Tibial artery (tissue), 4 donors: ENCODE measurements around the gene FRMD8.
A peak's percentile ranks its signal among the peaks of the same experiment; 100 is the strongest.
"Not testable (repeated sequence)": the region's sequence is repeated elsewhere in the genome, so short reads cannot be mapped to it uniquely, and the experiment has no call there.

ENCODE experiments used
- DNase-seq, 2 donors: peaks; one replicate each; pipeline ENCODE4 v3.0.0-alpha.2; 2019
- H3K27ac ChIP-seq, 2 donors: fragments of 200-600 bp; sonication (generic) in 1 of 2; 1 replicate in 1 of 2; 2 replicates in 1 of 2; pipeline ENCODE4 v1.5.1; 2018 to 2019; ENCODE audit warnings: mild to moderate bottlenecking in 1 of 2
- H3K27me3 ChIP-seq, 2 donors: fragments of 200-600 bp; sonication (generic) in 1 of 2; one replicate each; pipeline versions ENCODE4 v1.5.1 to v1.6.0; 2016 to 2019
- H3K36me3 ChIP-seq, 3 donors: fragments of 200-600 bp; sonication (generic) in 2 of 3; one replicate each; pipeline ENCODE4 v1.5.1; 2016 to 2019; ENCODE audit warnings: mild to moderate bottlenecking in 2 of 3
- H3K4me1 ChIP-seq, 4 donors: fragments of 200-600 bp; sonication (generic) in 2 of 4; 1 replicate in 3 of 4; 2 replicates in 1 of 4; pipeline ENCODE4 v1.5.1; 2016 to 2019
- H3K4me3 ChIP-seq, 2 donors: fragments of 200-600 bp; sonication (generic) in 1 of 2; 1 replicate in 1 of 2; 2 replicates in 1 of 2; pipeline ENCODE4 v1.5.1; 2018 to 2019; ENCODE audit warnings: mild to moderate bottlenecking in 2 of 2
- H3K9me3 ChIP-seq, 3 donors: fragments of 200-600 bp; sonication (generic) in 1 of 3; one replicate each; pipeline ENCODE4 v1.5.1; 2016 to 2019
- intact Hi-C: fragments of 100-400 bp; cut with DNase I; formaldehyde crosslinking; loops from one replicate; pipeline ENCODE4 v1.15.0; 2023; ENCODE audit warnings: low total_unique reads
- TF ChIP-seq, protein P1 (sequence below), 2 experiments: fragments of 200-600 bp in 1 of 2; fragments of 450-650 bp in 1 of 2; IDR thresholded peaks; one replicate each; pipeline ENCODE4 v1.5.1; 2017 to 2019; ENCODE audit warnings: antibody characterized with exemption in 2 of 2, mild to moderate bottlenecking in 1 of 2, moderate library complexity in 1 of 2

The FRMD8 gene

GRCh38 chr11:65404210-65404609 lies 17.8 kb downstream of the FRMD8 start:
- intact Hi-C loops = no loop called here
- H3K4me3 ChIP-seq = no peak overlapping the region
- peaks cover 49 to 97% (median 75%) of the 10 kb centered on the region in 3 donors for H3K36me3 ChIP-seq
- no peaks in the 10 kb centered on the region for H3K4me1 ChIP-seq
- TF ChIP-seq, protein P1, sequence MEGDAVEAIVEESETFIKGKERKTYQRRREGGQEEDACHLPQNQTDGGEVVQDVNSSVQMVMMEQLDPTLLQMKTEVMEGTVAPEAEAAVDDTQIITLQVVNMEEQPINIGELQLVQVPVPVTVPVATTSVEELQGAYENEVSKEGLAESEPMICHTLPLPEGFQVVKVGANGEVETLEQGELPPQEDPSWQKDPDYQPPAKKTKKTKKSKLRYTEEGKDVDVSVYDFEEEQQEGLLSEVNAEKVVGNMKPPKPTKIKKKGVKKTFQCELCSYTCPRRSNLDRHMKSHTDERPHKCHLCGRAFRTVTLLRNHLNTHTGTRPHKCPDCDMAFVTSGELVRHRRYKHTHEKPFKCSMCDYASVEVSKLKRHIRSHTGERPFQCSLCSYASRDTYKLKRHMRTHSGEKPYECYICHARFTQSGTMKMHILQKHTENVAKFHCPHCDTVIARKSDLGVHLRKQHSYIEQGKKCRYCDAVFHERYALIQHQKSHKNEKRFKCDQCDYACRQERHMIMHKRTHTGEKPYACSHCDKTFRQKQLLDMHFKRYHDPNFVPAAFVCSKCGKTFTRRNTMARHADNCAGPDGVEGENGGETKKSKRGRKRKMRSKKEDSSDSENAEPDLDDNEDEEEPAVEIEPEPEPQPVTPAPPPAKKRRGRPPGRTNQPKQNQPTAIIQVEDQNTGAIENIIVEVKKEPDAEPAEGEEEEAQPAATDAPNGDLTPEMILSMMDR (IDR thresholded peaks at IDR 0.05) = no peak
- no peaks in the 10 kb centered on the region for H3K9me3 ChIP-seq
- H3K27me3 ChIP-seq = no peaks in the 10 kb centered on the region
- DNase-seq = no peak
- H3K27ac ChIP-seq = no peak overlapping the region

GRCh38 chr11:65404638-65405339 lies 18.4 kb downstream of the FRMD8 start:
- no peaks in the 10 kb centered on the region for H3K4me1 ChIP-seq
- no peak for DNase-seq
- H3K9me3 ChIP-seq = no peaks in the 10 kb centered on the region
- no peaks in the 10 kb centered on the region for H3K27me3 ChIP-seq
- H3K4me3 ChIP-seq = no peak overlapping the region
- intact Hi-C loops = no loop called here
- TF ChIP-seq, protein P1 (IDR thresholded peaks at IDR 0.05) = no peak
- peaks cover 49 to 97% (median 75%) of the 10 kb centered on the region in 3 donors for H3K36me3 ChIP-seq
- H3K27ac ChIP-seq = no peak overlapping the region

DNA sequence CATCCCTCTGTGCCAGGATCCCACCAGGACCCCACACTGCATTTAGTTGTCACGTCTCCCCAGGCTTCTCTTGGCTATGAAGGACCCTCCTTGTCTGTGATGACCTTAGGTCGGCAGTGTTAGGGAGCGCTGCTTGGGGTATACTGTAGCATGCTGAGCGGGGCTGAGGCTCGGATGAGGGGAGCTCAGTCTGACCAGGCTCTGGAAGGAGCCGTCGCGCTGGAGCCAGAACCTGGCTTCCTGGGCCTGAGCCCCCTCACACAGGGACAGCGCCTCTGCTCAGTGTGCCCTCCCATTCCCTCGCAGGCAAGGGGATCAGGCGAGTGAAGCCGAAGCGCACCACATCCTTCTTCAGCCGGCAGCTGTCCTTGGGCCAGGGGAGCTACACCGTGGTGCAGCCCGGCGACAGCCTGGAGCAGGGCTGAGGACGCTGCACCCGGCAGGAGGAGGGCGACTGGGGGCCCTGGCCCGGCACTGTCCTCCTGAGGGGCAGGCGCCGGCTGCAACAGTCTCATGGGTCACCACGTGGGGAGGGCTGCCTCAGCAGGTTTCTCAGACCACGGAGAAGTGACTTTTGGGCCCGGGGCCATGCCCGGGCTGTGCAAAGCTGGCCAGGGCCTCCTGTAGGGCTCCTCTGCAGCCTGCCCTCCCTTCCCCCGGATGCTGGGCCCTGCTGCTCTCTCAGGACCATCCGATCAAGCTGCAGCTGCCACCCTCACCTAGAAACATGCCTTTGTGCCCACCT lies 24.7 kb downstream of the FRMD8 start:
- no peak overlapping the region for H3K4me3 ChIP-seq
- H3K4me1 ChIP-seq = peaks cover 0 to 4% (median 4%) of the 10 kb centered on the region in 4 donors
- intact Hi-C loops = no loop called here
- TF ChIP-seq, protein P1 (IDR thresholded peaks at IDR 0.05) = no peak
- H3K36me3 ChIP-seq = peaks cover 45 to 69% (median 63%) of the 10 kb centered on the region in 3 donors
- no peaks in the 10 kb centered on the region for H3K27me3 ChIP-seq
- DNase-seq = peak in 1 of 2 donors; percentile 54
- no peaks in the 10 kb centered on the region for H3K9me3 ChIP-seq
- H3K27ac ChIP-seq = no peak overlapping the region

DNA sequence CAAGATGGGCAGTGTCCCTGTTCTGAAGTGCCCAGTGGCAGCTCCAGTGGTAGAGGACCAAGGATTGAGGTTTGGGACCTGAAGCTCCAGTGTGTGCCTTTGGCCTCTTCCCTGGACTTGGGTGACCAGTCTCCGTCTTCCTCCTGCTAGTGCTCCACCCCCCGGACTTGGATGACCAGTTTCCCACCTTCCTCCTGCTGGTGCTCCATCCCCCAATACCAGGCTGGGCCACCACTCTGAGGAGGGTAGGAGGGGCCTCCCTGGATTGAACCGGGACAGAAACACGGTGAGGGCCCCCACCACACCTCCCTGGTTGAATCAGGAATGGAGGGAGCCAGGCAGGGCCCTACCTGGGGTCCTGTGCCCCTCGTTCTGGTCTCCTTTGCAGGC lies 25.2 kb downstream of the FRMD8 start:
- intact Hi-C loops = no loop called here
- peaks cover 0 to 10% (median 10%) of the 10 kb centered on the region in 4 donors for H3K4me1 ChIP-seq
- no peak overlapping the region for H3K4me3 ChIP-seq
- H3K9me3 ChIP-seq = no peaks in the 10 kb centered on the region
- no peak overlapping the region for H3K27ac ChIP-seq
- peak in 1 of 2 donors; percentile 32 for DNase-seq
- H3K36me3 ChIP-seq = peaks cover 40 to 64% (median 57%) of the 10 kb centered on the region in 3 donors
- H3K27me3 ChIP-seq = no peaks in the 10 kb centered on the region
- TF ChIP-seq, protein P1 (IDR thresholded peaks at IDR 0.05) = no peak

- peaks cover 0 to 18% (median 18%) of the 10 kb centered on the region in 4 donors for H3K4me1 ChIP-seq
- H3K27ac ChIP-seq = no peak overlapping the region
- intact Hi-C loops = no loop called here
- H3K9me3 ChIP-seq = no peaks in the 10 kb centered on the region
- DNase-seq = peak; percentile 18 to 55
- no peaks in the 10 kb centered on the region for H3K27me3 ChIP-seq
- H3K36me3 ChIP-seq = peaks cover 32 to 56% (median 49%) of the 10 kb centered on the region in 3 donors
- no peak overlapping the region for H3K4me3 ChIP-seq
- TF ChIP-seq, protein P1 (IDR thresholded peaks at IDR 0.05) = no peak
Observed at GRCh38 chr11:65412271-65413076, 26.0 kb downstream of the FRMD8 start.

DNA sequence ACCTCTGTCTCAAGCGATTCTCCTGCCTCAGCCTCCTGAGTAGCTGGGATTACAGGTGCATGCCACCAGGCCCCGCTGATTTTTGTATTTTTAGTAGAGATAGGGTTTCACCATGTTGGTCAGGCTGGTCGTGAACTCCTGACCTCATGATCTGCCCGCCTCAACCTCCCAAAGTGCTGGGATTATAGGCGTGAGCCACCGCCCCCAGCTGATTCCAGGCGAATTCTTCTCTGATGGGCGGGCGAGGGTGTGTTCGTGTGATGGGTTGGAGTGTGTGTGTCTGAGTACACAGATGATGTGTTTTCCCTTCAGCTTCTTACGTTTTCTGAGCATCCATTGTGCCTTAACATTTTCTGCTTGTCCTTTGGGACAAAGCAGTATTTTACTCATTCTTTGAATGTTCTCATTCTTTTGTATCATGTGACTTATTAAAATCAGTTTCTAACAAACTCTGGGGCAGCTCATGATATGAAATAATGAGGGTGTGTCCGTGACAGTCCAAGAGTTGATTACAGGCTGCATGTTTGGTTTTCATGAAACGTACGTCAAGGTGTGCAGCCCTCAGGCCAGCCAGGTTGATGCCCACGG lies 26.7 kb downstream of the FRMD8 start:
- Histone ChIP-seq H3K4me1 (peaks cover 0 to 25% (median 25%) of the 10 kb centered on the region in 4 donors), H3K36me3 (peaks cover 26 to 49% (median 43%) of the 10 kb centered on the region in 3 donors)
- H3K27me3 ChIP-seq, H3K9me3 ChIP-seq, H3K4me3 ChIP-seq, H3K27ac ChIP-seq, intact Hi-C loops: not testable (repeated sequence)
- peak; percentile 12 to 28 for DNase-seq
